Mesendoderm (in vitro differentiated cells): Measurements from ENCODE around the gene EEF1AKMT4.

Source experiments
- DNase-seq: peaks from one replicate; pipeline ENCODE4 v3.0.0; 2013
- H2AK5ac ChIP-seq: 2 replicates; pipeline ENCODE4 v1.6.1; 2013; ENCODE audit warnings: low read length, inconsistent platforms
- H2BK120ac ChIP-seq: 2 replicates; pipeline ENCODE4 v1.6.1; 2013; ENCODE audit warnings: low read depth, mild to moderate bottlenecking, low read length, moderate library complexity, mixed read lengths
- H2BK15ac ChIP-seq: replicated peaks from 2 replicates; pipeline ENCODE4 v1.6.1; 2013; ENCODE audit warnings: low read depth, mild to moderate bottlenecking, moderate library complexity
- H2BK5ac ChIP-seq: 2 replicates; pipeline ENCODE4 v1.6.1; 2013; ENCODE audit warnings: low read length, inconsistent platforms
- H3K18ac ChIP-seq: 2 replicates; pipeline ENCODE4 v1.6.1; 2013; ENCODE audit warnings: mild to moderate bottlenecking, low read length, mixed read lengths
- H3K23ac ChIP-seq: one replicate; pipeline ENCODE4 v1.6.1; 2013; ENCODE audit warnings: low read length
- H3K27ac ChIP-seq: 2 replicates; pipeline ENCODE4 v1.5.1; 2013; ENCODE audit warnings: low read depth, mild to moderate bottlenecking, inconsistent platforms, low read length, moderate library complexity
- H3K27me3 ChIP-seq: 2 replicates; pipeline ENCODE4 v1.6.1; 2013; ENCODE audit warnings: low read length, control low read depth, mild to moderate bottlenecking, inconsistent platforms; ENCODE audit not compliant: insufficient read depth, poor library complexity
- H3K36me3 ChIP-seq: 2 replicates; pipeline ENCODE4 v1.6.1; 2013; ENCODE audit warnings: low read length, inconsistent platforms; ENCODE audit not compliant: control insufficient read depth, insufficient read depth
- H3K4ac ChIP-seq: one replicate; pipeline ENCODE4 v1.6.1; 2013; ENCODE audit warnings: low read depth, mild to moderate bottlenecking, low read length, moderate library complexity
- H3K4me1 ChIP-seq: 2 replicates; pipeline ENCODE4 v1.6.1; 2013; ENCODE audit warnings: low read depth, low read length, inconsistent platforms; ENCODE audit not compliant: control insufficient read depth
- H3K4me2 ChIP-seq: 2 replicates; pipeline ENCODE4 v1.6.1; 2013; ENCODE audit warnings: low read length
- H3K4me3 ChIP-seq: 2 replicates; pipeline ENCODE4 v1.5.1; 2013; ENCODE audit warnings: mild to moderate bottlenecking, low read length
- H3K56ac ChIP-seq: one replicate; pipeline ENCODE4 v1.6.1; 2013; ENCODE audit warnings: low read length
- H3K79me1 ChIP-seq: 2 replicates; pipeline ENCODE4 v1.6.1; 2013; ENCODE audit warnings: low read length, inconsistent platforms
- H3K79me2 ChIP-seq: 2 replicates; pipeline ENCODE4 v1.6.1; 2013; ENCODE audit warnings: mild to moderate bottlenecking, low read length; ENCODE audit not compliant: control insufficient read depth, insufficient read depth
- H3K9ac ChIP-seq: 2 replicates; pipeline ENCODE4 v1.6.1; 2013; ENCODE audit warnings: low read length, inconsistent platforms
- H4K5ac ChIP-seq: one replicate; pipeline ENCODE4 v1.6.1; 2013; ENCODE audit warnings: low read length
- H4K8ac ChIP-seq: one replicate; pipeline ENCODE4 v1.6.1; 2013; ENCODE audit warnings: low read depth, mild to moderate bottlenecking, control low read depth, low read length, moderate library complexity
- WGBS: extraction: QIAGEN DNeasy Blood & Tissue Kit; methylation state at CpG from one replicate; pipeline ENCODE4 v1.1.7; 2013; ENCODE audit warnings: low lambda C conversion rate, missing lambda C conversion rate; ENCODE audit not compliant: insufficient coverage; ENCODE audit errors: extremely low coverage; 5-methylcytosine and 5-hydroxymethylcytosine counted together

The EEF1AKMT4 gene

GRCh38 chr3:184237807-184238206 lies 11.7 kb upstream of the EEF1AKMT4 start:
- Histone ChIP-seq H3K23ac (no peak overlapping the region), H3K9ac (no peak overlapping the region), H3K79me1 (no peaks in the 10 kb centered on the region), H3K79me2 (no peaks in the 10 kb centered on the region), H3K4me2 (no peak overlapping the region), H3K18ac (no peak overlapping the region), H4K8ac (no peak overlapping the region), H3K4me1 (no peaks in the 10 kb centered on the region), H2BK15ac (no peak overlapping the region), H4K5ac (no peak overlapping the region), H2BK5ac (no peak overlapping the region), H2AK5ac (no peak overlapping the region), H3K4me3 (no peak overlapping the region), H3K4ac (no peak overlapping the region), H3K36me3 (no peaks in the 10 kb centered on the region), H3K27ac (no peak overlapping the region), H3K27me3 (peaks cover 2% of the 10 kb centered on the region), H3K56ac (no peak overlapping the region), H2BK120ac (no peak overlapping the region)
- WGBS = no CpG with 5 or more reads among the region's 1 CpG
- no peak for DNase-seq

GRCh38 chr3:184238246-184238818 lies 11.1 kb upstream of the EEF1AKMT4 start:
- Histone ChIP-seq H2BK15ac (no peak overlapping the region), H3K27me3 (no peaks in the 10 kb centered on the region), H3K4me2 (no peak overlapping the region), H3K79me1 (no peaks in the 10 kb centered on the region), H3K23ac (no peak overlapping the region), H3K4me1 (no peaks in the 10 kb centered on the region), H3K27ac (no peak overlapping the region), H2AK5ac (no peak overlapping the region), H3K4me3 (no peak overlapping the region), H3K79me2 (no peaks in the 10 kb centered on the region), H3K36me3 (no peaks in the 10 kb centered on the region), H2BK120ac (no peak overlapping the region), H3K4ac (no peak overlapping the region), H3K56ac (no peak overlapping the region), H4K8ac (no peak overlapping the region), H2BK5ac (no peak overlapping the region), H4K5ac (no peak overlapping the region), H3K9ac (no peak overlapping the region), H3K18ac (no peak overlapping the region)
- DNase-seq = no peak
- WGBS = no CpG with 5 or more reads among the region's 13 CpGs

- Histone ChIP-seq H2BK5ac (no peak overlapping the region), H3K4me2 (no peak overlapping the region), H3K23ac (no peak overlapping the region), H4K8ac (no peak overlapping the region), H4K5ac (no peak overlapping the region), H3K27me3 (no peaks in the 10 kb centered on the region), H2BK15ac (no peak overlapping the region), H3K79me1 (no peaks in the 10 kb centered on the region), H2BK120ac (no peak overlapping the region), H2AK5ac (no peak overlapping the region), H3K56ac (no peak overlapping the region), H3K18ac (no peak overlapping the region), H3K4me3 (no peak overlapping the region), H3K9ac (no peak overlapping the region), H3K4me1 (no peaks in the 10 kb centered on the region), H3K4ac (no peak overlapping the region), H3K36me3 (no peaks in the 10 kb centered on the region), H3K27ac (no peak overlapping the region), H3K79me2 (no peaks in the 10 kb centered on the region)
- no peak for DNase-seq
- no CpG with 5 or more reads among the region's 8 CpGs for WGBS
Measured at GRCh38 chr3:184239221-184239620, 10.3 kb upstream of the EEF1AKMT4 start.

GRCh38 chr3:184239708-184240107 lies 9.8 kb upstream of the EEF1AKMT4 start:
- Histone ChIP-seq H3K56ac (no peak overlapping the region), H3K23ac (no peak overlapping the region), H3K4ac (no peak overlapping the region), H2BK15ac (no peak overlapping the region), H2BK5ac (no peak overlapping the region), H3K36me3 (no peaks in the 10 kb centered on the region), H3K4me1 (no peaks in the 10 kb centered on the region), H3K4me3 (no peak overlapping the region), H4K8ac (no peak overlapping the region), H4K5ac (no peak overlapping the region), H3K27me3 (no peaks in the 10 kb centered on the region), H2AK5ac (no peak overlapping the region), H2BK120ac (no peak overlapping the region), H3K27ac (no peak overlapping the region), H3K4me2 (no peak overlapping the region), H3K79me2 (no peaks in the 10 kb centered on the region), H3K18ac (no peak overlapping the region), H3K9ac (no peak overlapping the region), H3K79me1 (no peaks in the 10 kb centered on the region)
- no CpG with 5 or more reads among the region's 7 CpGs for WGBS
- DNase-seq = no peak

- Histone ChIP-seq H3K36me3 (peaks cover 2% of the 10 kb centered on the region), H3K4me2 (no peak overlapping the region), H3K27ac (no peak overlapping the region), H3K56ac (no peak overlapping the region), H2BK15ac (no peak overlapping the region), H2BK120ac (no peak overlapping the region), H3K4me1 (no peaks in the 10 kb centered on the region), H4K5ac (no peak overlapping the region), H3K9ac (no peak overlapping the region), H2AK5ac (no peak overlapping the region), H3K23ac (no peak overlapping the region), H3K79me1 (no peaks in the 10 kb centered on the region), H3K18ac (no peak overlapping the region), H3K4ac (no peak overlapping the region), H3K27me3 (no peaks in the 10 kb centered on the region), H3K79me2 (no peaks in the 10 kb centered on the region), H4K8ac (no peak overlapping the region), H2BK5ac (no peak overlapping the region), H3K4me3 (no peak overlapping the region)
- WGBS = no CpG with 5 or more reads among the region's 4 CpGs
- DNase-seq = peak; percentile 34
Measured at GRCh38 chr3:184240384-184241140, 8.9 kb upstream of the EEF1AKMT4 start.

- H2BK15ac ChIP-seq = no peak overlapping the region
- H3K79me2 ChIP-seq = no peaks in the 10 kb centered on the region
- no CpG with 5 or more reads among the region's 17 CpGs for WGBS
- no peak overlapping the region for H4K8ac ChIP-seq
- no peak overlapping the region for H3K23ac ChIP-seq
- H2BK5ac ChIP-seq = no peak overlapping the region
- H3K27me3 ChIP-seq = no peaks in the 10 kb centered on the region
- no peaks in the 10 kb centered on the region for H3K79me1 ChIP-seq
- no peak overlapping the region for H2AK5ac ChIP-seq
- H3K18ac ChIP-seq = no peak overlapping the region
- no peak overlapping the region for H2BK120ac ChIP-seq
- DNase-seq = no peak
- H3K4me1 ChIP-seq = no peaks in the 10 kb centered on the region
- no peak overlapping the region for H3K9ac ChIP-seq
- H3K36me3 ChIP-seq = peaks cover 2% of the 10 kb centered on the region
- H3K4ac ChIP-seq = no peak overlapping the region
- no peak overlapping the region for H3K56ac ChIP-seq
- no peak overlapping the region for H4K5ac ChIP-seq
- no peak overlapping the region for H3K4me3 ChIP-seq
- no peak overlapping the region for H3K27ac ChIP-seq
- H3K4me2 ChIP-seq = no peak overlapping the region
Measured at GRCh38 chr3:184241141-184241446, 8.4 kb upstream of the EEF1AKMT4 start.
